Lower leg skin (tissue), 3 donors: ENCODE measurements around the gene GASK1A.

Experiments used
- CTCF ChIP-seq, 3 donors: fragments of 450-650 bp; IDR thresholded peaks; one replicate each; pipeline ENCODE4 v1.5.1; 2016; ENCODE audit warnings: antibody characterized with exemption in 3 of 3, mild to moderate bottlenecking in 3 of 3, moderate library complexity in 2 of 3
- POLR2A ChIP-seq, 2 donors: fragments of 450-650 bp; IDR thresholded peaks; one replicate each; pipeline ENCODE4 v1.6.1; 2016 to 2017; ENCODE audit warnings: antibody characterized with exemption in 2 of 2, mild to moderate bottlenecking in 1 of 2, moderate library complexity in 1 of 2

GRCh38 chr3:43075904-43076661, 97.0 kb downstream of the GASK1A start:
- no peak for TF ChIP-seq CTCF (IDR thresholded peaks at IDR 0.05)
- no peak for TF ChIP-seq POLR2A (IDR thresholded peaks at IDR 0.05)
